OCI-LY1 (cell line): ENCODE results near the gene DIP2C.

Experiments used
- CTCF ChIP-seq: fragments of 200-600 bp; sonication (generic), shearing (Covaris generic); IDR thresholded peaks from 2 replicates; pipeline ENCODE4 v1.5.1; 2017; ENCODE audit warnings: mild to moderate bottlenecking, antibody characterized with exemption, low read length, moderate library complexity, mixed read lengths
- EZH2 ChIP-seq: fragments of 200-600 bp; sonication (generic), shearing (Covaris generic); IDR thresholded peaks from 2 replicates; pipeline ENCODE4 v1.8.0; 2017; ENCODE audit warnings: borderline replicate concordance, mixed run types, mild to moderate bottlenecking, antibody characterized with exemption, low read length, moderate library complexity, mixed read lengths

GRCh38 chr10:604716-605631 is 84.5 kb downstream of the DIP2C start:
- TF ChIP-seq CTCF (no peak), EZH2 (no peak)
